ENCODE data around the gene ATP1A1. TPM values are rescaled to one million over a fixed set of nuclear protein-coding genes. Genes with fewer than 3 reads are reported as not detected.

The ATP1A1 gene
- total RNA-seq, 4 donors from 2014 or later = 103 to 257 (median 204) TPM

DNA sequence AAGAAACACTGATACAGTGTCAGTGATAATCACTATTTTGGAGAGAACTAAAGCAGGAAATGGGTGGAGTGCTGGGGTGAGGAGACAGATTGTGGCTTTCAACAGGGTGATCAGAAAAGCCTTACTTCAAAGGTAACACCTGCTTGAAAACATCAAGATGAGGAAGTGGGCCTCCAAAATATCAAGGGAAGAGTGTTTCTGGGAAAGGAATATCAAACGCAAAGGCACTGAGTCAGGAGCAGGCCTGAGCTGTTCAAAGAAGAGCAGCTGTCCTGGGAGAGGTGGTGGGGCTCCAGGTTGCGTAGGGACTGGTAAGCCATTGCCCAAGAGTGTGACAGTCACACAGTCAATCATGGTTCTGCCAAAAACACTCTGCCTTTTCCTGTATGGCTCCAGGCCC, 47.1 kb upstream of the ATP1A1 start:
- Histone ChIP-seq H3K27ac (peak overlapping the region; percentile 35 to 78 (median 63)), H3K4me1 (peaks cover 5 to 14% of the 10 kb centered on the region in 2 donors), H3K9me3 (no peaks in the 10 kb centered on the region), H3K36me3 (no peaks in the 10 kb centered on the region), H3K27me3 (no peaks in the 10 kb centered on the region), H3K4me3 (no peak overlapping the region)
- intact Hi-C loops (cut with DNase I; ENCODE audit: low total_unique reads) (no loop called here), in situ Hi-C loops (cut with MboI; ENCODE audit: low sequenced_read_pairs in 4 of 4) (no loop called here)
- TF ChIP-seq, protein P1, sequence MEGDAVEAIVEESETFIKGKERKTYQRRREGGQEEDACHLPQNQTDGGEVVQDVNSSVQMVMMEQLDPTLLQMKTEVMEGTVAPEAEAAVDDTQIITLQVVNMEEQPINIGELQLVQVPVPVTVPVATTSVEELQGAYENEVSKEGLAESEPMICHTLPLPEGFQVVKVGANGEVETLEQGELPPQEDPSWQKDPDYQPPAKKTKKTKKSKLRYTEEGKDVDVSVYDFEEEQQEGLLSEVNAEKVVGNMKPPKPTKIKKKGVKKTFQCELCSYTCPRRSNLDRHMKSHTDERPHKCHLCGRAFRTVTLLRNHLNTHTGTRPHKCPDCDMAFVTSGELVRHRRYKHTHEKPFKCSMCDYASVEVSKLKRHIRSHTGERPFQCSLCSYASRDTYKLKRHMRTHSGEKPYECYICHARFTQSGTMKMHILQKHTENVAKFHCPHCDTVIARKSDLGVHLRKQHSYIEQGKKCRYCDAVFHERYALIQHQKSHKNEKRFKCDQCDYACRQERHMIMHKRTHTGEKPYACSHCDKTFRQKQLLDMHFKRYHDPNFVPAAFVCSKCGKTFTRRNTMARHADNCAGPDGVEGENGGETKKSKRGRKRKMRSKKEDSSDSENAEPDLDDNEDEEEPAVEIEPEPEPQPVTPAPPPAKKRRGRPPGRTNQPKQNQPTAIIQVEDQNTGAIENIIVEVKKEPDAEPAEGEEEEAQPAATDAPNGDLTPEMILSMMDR (IDR thresholded peaks at IDR 0.05 in 4 of 5, conservative IDR thresholded peaks at IDR 0.05 in 1 of 5) = no peak
- TF ChIP-seq POLR2A (IDR thresholded peaks at IDR 0.05) = no peak
- peak; percentile 59 to 90 for ATAC-seq
- peak; percentile 46 to 51 for DNase-seq

DNA sequence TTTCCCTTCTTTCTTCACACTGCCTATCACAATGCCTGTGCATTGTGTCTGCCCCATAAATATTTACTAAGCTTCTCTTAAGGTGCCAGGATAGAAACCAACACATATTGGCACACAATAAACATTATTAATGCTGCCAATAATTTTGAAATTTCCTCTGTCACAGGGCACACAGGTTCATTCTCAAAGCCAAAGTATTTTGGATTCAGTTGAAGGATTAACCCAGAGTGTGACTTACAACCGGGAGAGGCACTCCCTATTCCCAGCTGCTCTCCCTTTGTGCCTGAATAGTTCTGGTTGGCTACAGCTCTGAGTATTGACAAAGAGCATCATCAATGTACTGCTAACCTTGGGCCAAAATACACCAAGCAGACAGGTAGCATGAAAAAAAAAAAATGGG, 46.6 kb upstream of the ATP1A1 start:
- in situ Hi-C loops (cut with MboI; ENCODE audit: low sequenced_read_pairs in 4 of 4) = no loop called here

DNA sequence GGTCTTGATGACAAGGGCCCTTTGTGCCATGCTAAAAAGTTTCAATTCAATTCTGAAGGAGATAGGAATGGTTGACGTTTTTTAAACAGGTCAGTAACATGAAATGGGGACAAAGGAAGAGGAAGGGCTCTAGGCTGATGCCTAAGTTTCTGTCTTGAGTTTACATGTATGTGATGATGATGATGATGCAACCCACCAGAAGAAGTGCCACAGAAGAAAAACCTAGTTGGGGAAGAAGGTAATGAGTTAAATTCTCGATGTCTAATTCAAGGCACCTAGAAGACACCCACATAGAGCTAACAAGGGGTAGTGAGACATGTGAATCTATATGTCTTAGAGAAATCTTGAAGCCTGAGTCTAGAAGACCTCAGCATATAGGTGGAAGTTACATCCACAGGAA, 44.4 kb upstream of the ATP1A1 start:
- Histone ChIP-seq H3K4me1 (peaks cover 5 to 10% of the 10 kb centered on the region in 2 donors), H3K9me3 (no peaks in the 10 kb centered on the region), H3K27ac (no peak overlapping the region), H3K4me3 (no peak overlapping the region), H3K36me3 (no peaks in the 10 kb centered on the region), H3K27me3 (no peaks in the 10 kb centered on the region)
- no peak for ATAC-seq
- in situ Hi-C loops (cut with MboI; ENCODE audit: low sequenced_read_pairs in 4 of 4) (no loop called here), intact Hi-C loops (cut with DNase I; ENCODE audit: low total_unique reads) (no loop called here)
- TF ChIP-seq, protein P1 (IDR thresholded peaks at IDR 0.05 in 4 of 5, conservative IDR thresholded peaks at IDR 0.05 in 1 of 5) = no peak
- TF ChIP-seq POLR2A (IDR thresholded peaks at IDR 0.05) = no peak
- DNase-seq = no peak

More for the DNA sequence above, 46.6 kb upstream of the ATP1A1 start:
- intact Hi-C loops (cut with DNase I; ENCODE audit: low total_unique reads) = no loop called here
- H3K27me3 ChIP-seq = no peaks in the 10 kb centered on the region
- DNase-seq = no peak
- peak overlapping the region; percentile 35 to 78 (median 63) for H3K27ac ChIP-seq
- TF ChIP-seq, protein P1 (IDR thresholded peaks at IDR 0.05 in 4 of 5, conservative IDR thresholded peaks at IDR 0.05 in 1 of 5) = no peak
- TF ChIP-seq POLR2A (IDR thresholded peaks at IDR 0.05) = no peak
- H3K4me1 ChIP-seq = peaks cover 5 to 10% of the 10 kb centered on the region in 2 donors
- peak; percentile 45 to 55 for ATAC-seq
- H3K36me3 ChIP-seq = no peaks in the 10 kb centered on the region
- no peaks in the 10 kb centered on the region for H3K9me3 ChIP-seq
- no peak overlapping the region for H3K4me3 ChIP-seq

DNA sequence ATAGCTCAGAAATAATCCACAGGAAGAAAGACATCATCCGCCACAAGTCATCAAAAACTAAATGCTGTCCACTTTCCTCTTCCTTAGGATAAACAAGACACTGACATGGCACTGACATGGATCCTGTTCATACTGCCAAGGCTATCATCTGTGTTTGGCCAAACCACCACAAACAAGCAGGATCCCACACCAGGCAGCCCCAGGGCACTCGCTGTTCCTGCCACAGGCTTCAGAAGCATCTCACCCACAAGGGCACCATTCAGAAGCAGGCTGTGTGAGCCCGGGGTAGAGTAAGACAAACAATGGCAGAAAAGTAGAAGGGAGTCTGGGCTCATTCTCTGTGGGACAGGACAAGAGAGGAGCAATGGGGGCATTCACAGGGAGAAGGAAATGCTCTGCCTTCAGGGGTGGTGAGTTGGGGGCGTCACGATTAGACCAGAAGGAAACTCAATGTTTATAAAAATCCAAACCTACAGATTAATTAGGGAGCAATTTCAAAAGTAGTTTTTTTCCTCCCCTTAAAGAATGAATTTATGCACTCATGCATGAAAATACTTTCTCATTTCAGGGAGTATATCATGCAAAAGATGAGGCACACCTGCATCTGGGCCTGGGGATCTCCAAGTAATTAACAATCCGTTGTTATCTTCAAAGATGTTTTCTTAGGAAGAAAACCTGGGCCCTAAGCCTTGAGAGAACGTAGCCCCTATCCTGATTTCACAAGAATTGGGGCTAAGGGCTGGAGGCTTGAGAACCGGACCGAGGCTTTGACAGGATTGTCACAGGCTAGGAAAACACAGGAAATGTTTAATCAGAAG, 43.3 kb upstream of the ATP1A1 start:
- no peak for TF ChIP-seq POLR2A (IDR thresholded peaks at IDR 0.05)
- TF ChIP-seq, protein P1 (IDR thresholded peaks at IDR 0.05 in 4 of 5, conservative IDR thresholded peaks at IDR 0.05 in 1 of 5) = no peak
- ATAC-seq = peak in 1 of 2 donors; percentile 34
- intact Hi-C loops (cut with DNase I; ENCODE audit: low total_unique reads) (no loop called here), in situ Hi-C loops (cut with MboI; ENCODE audit: low sequenced_read_pairs in 4 of 4) (no loop called here)
- Histone ChIP-seq H3K27ac (peak overlapping the region in 1 of 4 donors; percentile 75), H3K27me3 (no peaks in the 10 kb centered on the region), H3K4me1 (peaks cover 5 to 10% of the 10 kb centered on the region in 2 donors), H3K9me3 (no peaks in the 10 kb centered on the region), H3K36me3 (no peaks in the 10 kb centered on the region), H3K4me3 (no peak overlapping the region)
- DNase-seq = peak in 1 of 2 donors; percentile 22

All from gastrocnemius medialis (tissue), 4 donors.